SK-N-SH treated with all-trans-retinoic acid at 6 μM for 48 hours (cell line): ENCODE results near the gene VPS35.

ENCODE experiments used
- ATAC-seq: fragments of 200-7000 bp; cut with Tn5 transposase; 3 replicates; pipeline ENCODE4 v1.9.1; 2020; ENCODE audit warnings: mild to moderate bottlenecking, moderate library complexity
- ARNTL ChIP-seq: fragments of 450-650 bp; formaldehyde crosslinking; IDR thresholded peaks from 2 replicates; pipeline ENCODE4 v1.5.0; 2020; ENCODE audit warnings: low read depth, mild to moderate bottlenecking, moderate library complexity, borderline replicate concordance
- CSDC2 ChIP-seq: fragments of 250-450 bp; sonication (Bioruptor Pico); IDR thresholded peaks from 2 replicates; pipeline ENCODE4 v1.5.0; 2020; ENCODE audit warnings: mild to moderate bottlenecking, moderate library complexity
- CSRNP3 ChIP-seq: fragments of 250-450 bp; sonication (Bioruptor Pico); IDR thresholded peaks from 2 replicates; pipeline ENCODE4 v1.5.1; 2021; ENCODE audit warnings: mild to moderate bottlenecking, moderate library complexity
- ESRRG ChIP-seq: fragments of 250-450 bp; sonication (Bioruptor Pico); IDR thresholded peaks from 2 replicates; pipeline ENCODE4 v1.6.1; 2021; ENCODE audit warnings: mild to moderate bottlenecking
- GLIS3 ChIP-seq: fragments of 250-450 bp; sonication (Bioruptor Pico); IDR thresholded peaks from 2 replicates; pipeline ENCODE4 v1.5.0; 2020; ENCODE audit warnings: mild to moderate bottlenecking, moderate library complexity
- OSR1 ChIP-seq: fragments of 250-450 bp; sonication (Bioruptor Pico); IDR thresholded peaks from 2 replicates; pipeline ENCODE4 v1.8.0; 2022; ENCODE audit warnings: moderate library complexity, mild to moderate bottlenecking, inconsistent platforms
- PATZ1 ChIP-seq: fragments of 250-450 bp; sonication (Bioruptor Pico); IDR thresholded peaks from 2 replicates; pipeline ENCODE4 v1.8.0; 2020; ENCODE audit warnings: mild to moderate bottlenecking, moderate library complexity, borderline replicate concordance
- POU6F1 ChIP-seq: fragments of 250-450 bp; sonication (Bioruptor Pico); IDR thresholded peaks from 2 replicates; pipeline ENCODE4 v1.8.0; 2021; ENCODE audit warnings: low read depth, mild to moderate bottlenecking, moderate library complexity, borderline replicate concordance
- PPARA ChIP-seq: fragments of 250-450 bp; sonication (Bioruptor Pico); IDR thresholded peaks from 2 replicates; pipeline ENCODE4 v1.5.0; 2020; ENCODE audit warnings: mild to moderate bottlenecking, borderline replicate concordance
- RARB ChIP-seq: fragments of 250-450 bp; sonication (Bioruptor Pico); IDR thresholded peaks from 2 replicates; pipeline ENCODE4 v1.8.0; 2021; ENCODE audit warnings: mild to moderate bottlenecking, moderate library complexity
- SNAI2 ChIP-seq: fragments of 250-450 bp; sonication (Bioruptor Pico); IDR thresholded peaks from 2 replicates; pipeline ENCODE4 v1.5.0; 2020; ENCODE audit warnings: mild to moderate bottlenecking, moderate library complexity
- TOX ChIP-seq: fragments of 250-450 bp; sonication (Bioruptor Pico); IDR thresholded peaks from 2 replicates; pipeline ENCODE4 v1.8.0; 2021; ENCODE audit warnings: mild to moderate bottlenecking, moderate library complexity, borderline replicate concordance
- ZFP3 ChIP-seq: fragments of 250-450 bp; sonication (Bioruptor Pico); IDR thresholded peaks from 2 replicates; pipeline ENCODE4 v1.5.0; 2020; ENCODE audit warnings: mild to moderate bottlenecking, moderate library complexity
- ZFP30 ChIP-seq: fragments of 450-650 bp; formaldehyde crosslinking; IDR thresholded peaks from 2 replicates; pipeline ENCODE4 v1.5.0; 2022; ENCODE audit warnings: mild to moderate bottlenecking, moderate library complexity
- ZNF565 ChIP-seq: fragments of 450-650 bp; formaldehyde crosslinking; conservative IDR thresholded peaks from 2 replicates; pipeline ENCODE4 v1.5.0; 2020; ENCODE audit warnings: low read depth, mild to moderate bottlenecking, moderate library complexity
- ZNF70 ChIP-seq: fragments of 450-650 bp; formaldehyde crosslinking; IDR thresholded peaks from 2 replicates; pipeline ENCODE4 v1.5.0; 2020; ENCODE audit warnings: mild to moderate bottlenecking, moderate library complexity
- TF ChIP-seq, protein P1 (sequence below): fragments of 250-450 bp; sonication (Bioruptor Pico); IDR thresholded peaks from 2 replicates; pipeline ENCODE4 v1.5.0; 2020; ENCODE audit warnings: mild to moderate bottlenecking, moderate library complexity

The VPS35 gene

GRCh38 chr16:46621934-46622676 lies 66.9 kb downstream of the VPS35 start:
- TF ChIP-seq, protein P1, sequence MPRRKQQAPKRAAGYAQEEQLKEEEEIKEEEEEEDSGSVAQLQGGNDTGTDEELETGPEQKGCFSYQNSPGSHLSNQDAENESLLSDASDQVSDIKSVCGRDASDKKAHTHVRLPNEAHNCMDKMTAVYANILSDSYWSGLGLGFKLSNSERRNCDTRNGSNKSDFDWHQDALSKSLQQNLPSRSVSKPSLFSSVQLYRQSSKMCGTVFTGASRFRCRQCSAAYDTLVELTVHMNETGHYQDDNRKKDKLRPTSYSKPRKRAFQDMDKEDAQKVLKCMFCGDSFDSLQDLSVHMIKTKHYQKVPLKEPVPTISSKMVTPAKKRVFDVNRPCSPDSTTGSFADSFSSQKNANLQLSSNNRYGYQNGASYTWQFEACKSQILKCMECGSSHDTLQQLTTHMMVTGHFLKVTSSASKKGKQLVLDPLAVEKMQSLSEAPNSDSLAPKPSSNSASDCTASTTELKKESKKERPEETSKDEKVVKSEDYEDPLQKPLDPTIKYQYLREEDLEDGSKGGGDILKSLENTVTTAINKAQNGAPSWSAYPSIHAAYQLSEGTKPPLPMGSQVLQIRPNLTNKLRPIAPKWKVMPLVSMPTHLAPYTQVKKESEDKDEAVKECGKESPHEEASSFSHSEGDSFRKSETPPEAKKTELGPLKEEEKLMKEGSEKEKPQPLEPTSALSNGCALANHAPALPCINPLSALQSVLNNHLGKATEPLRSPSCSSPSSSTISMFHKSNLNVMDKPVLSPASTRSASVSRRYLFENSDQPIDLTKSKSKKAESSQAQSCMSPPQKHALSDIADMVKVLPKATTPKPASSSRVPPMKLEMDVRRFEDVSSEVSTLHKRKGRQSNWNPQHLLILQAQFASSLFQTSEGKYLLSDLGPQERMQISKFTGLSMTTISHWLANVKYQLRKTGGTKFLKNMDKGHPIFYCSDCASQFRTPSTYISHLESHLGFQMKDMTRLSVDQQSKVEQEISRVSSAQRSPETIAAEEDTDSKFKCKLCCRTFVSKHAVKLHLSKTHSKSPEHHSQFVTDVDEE (CRISPR knock-in tag), result no peak
- TF ChIP-seq ZNF565 (CRISPR knock-in tag) (no peak), CSDC2 (no peak), PATZ1 (no peak), TOX (CRISPR knock-in tag) (no peak)
- ATAC-seq, result no peak

- no peak for TF ChIP-seq ZNF565 (CRISPR knock-in tag)
- TF ChIP-seq ZNF70 (CRISPR knock-in tag), result no peak
- TF ChIP-seq PATZ1, result peak; percentile 46; the same call in 1 of the 2 replicates
- TF ChIP-seq RARB (CRISPR knock-in tag), result no peak
- TF ChIP-seq, protein P1 (CRISPR knock-in tag), result no peak
- TF ChIP-seq TOX (CRISPR knock-in tag), result no peak
- ATAC-seq, result peak; percentile 96
Observed at GRCh38 chr16:46621006-46621933, 67.7 kb downstream of the VPS35 start, which contains the start of gene SHCBP1. Gene SHCBP1 (minus strand): TSS chr16:46621379. CDS start chr16:46621359, 20 bp downstream.

GRCh38 chr16:46620266-46621005 lies 68.5 kb downstream of the VPS35 start:
- peak; percentile 28 for ATAC-seq
- TF ChIP-seq, protein P1 (CRISPR knock-in tag), result no peak
- no peak for TF ChIP-seq RARB (CRISPR knock-in tag)
- TF ChIP-seq PPARA (CRISPR knock-in tag), result no peak
- no peak for TF ChIP-seq SNAI2 (CRISPR knock-in tag)
- no peak for TF ChIP-seq ZFP3 (CRISPR knock-in tag)
- TF ChIP-seq ZFP30 (CRISPR knock-in tag), result no peak
- no peak for TF ChIP-seq CSRNP3 (CRISPR knock-in tag)
- TF ChIP-seq GLIS3 (CRISPR knock-in tag), result no peak
- TF ChIP-seq TOX (CRISPR knock-in tag), result no peak
- TF ChIP-seq OSR1, result no peak
- no peak for TF ChIP-seq POU6F1 (CRISPR knock-in tag)
- TF ChIP-seq ARNTL (CRISPR knock-in tag), result no peak
- TF ChIP-seq ESRRG (CRISPR knock-in tag), result no peak
